K562 (cell line): ENCODE data around the gene LTO1. TPM values are rescaled to one million over a fixed set of nuclear protein-coding genes. Genes with fewer than 3 reads are reported as not detected.

Source experiments
- ATAC-seq: fragments of 200-7000 bp; cut with Tn5 transposase; 3 replicates; pipeline ENCODE4 v1.9.1; 2020; ENCODE audit warnings: moderate library complexity
- BruUV-seq: library from RNA; stranded (reverse); fragments of 400-500 nt; replicated peaks from 2 replicates; lab custom pipeline; 2021; lab: Mats Ljungman, UMichigan
- CTCF ChIA-PET: fragments of 300-600 bp; formaldehyde crosslinking; extraction: SDS; loops from one replicate; lab custom pipeline; 2021; ENCODE audit warnings: low intra/inter-chr PET ratio; lab: Yijun Ruan, JAX
- POLR2A ChIA-PET: fragments of 300-600, 350-650 bp; sonication (Branson Sonifier 250); formaldehyde crosslinking; extraction: SDS; loops from one replicate; lab custom pipeline; 2021; ENCODE audit warnings: antibody characterized with exemption, inconsistent platforms; lab: Yijun Ruan, JAX
- DNase-seq, 4 experiments: peaks; one replicate each; pipeline versions ENCODE4 v3.0.0 to v3.0.0-alpha.2; 2011 to 2018; ENCODE audit warnings: low spot score in 3 of 4, mixed read lengths in 3 of 4; ENCODE audit errors: extremely low read depth in 1 of 4
- FAIRE-seq: peaks from 2 replicates; lab custom pipeline; 2011; peaks lifted over from hg19 to GRCh38; lab: Jason Lieb, UNC
- H2AFZ ChIP-seq: 2 replicates; pipeline ENCODE4 v1.6.0; 2011; ENCODE audit warnings: low read depth, low read length, control low read depth, inconsistent platforms
- H3K27ac ChIP-seq: fragments of 200-600 bp; 3 replicates; pipeline ENCODE4 v1.8.0; 2011; ENCODE audit warnings: low read depth, mild to moderate bottlenecking, control low read depth, inconsistent platforms, low read length, moderate library complexity, mixed read lengths; ENCODE audit errors: extremely low read depth
- H3K27me3 ChIP-seq, 2 experiments: fragments of 300-600 bp in 1 of 2; 2 replicates in 1 of 2; 3 replicates in 1 of 2; pipeline versions ENCODE4 v1.6.0 to v1.8.0; 2011; ENCODE audit warnings: inconsistent platforms in 2 of 2, low read length in 2 of 2, mild to moderate bottlenecking in 1 of 2, mixed read lengths in 1 of 2, moderate library complexity in 1 of 2; ENCODE audit not compliant: control insufficient read depth in 2 of 2, insufficient read depth in 2 of 2
- H3K36me3 ChIP-seq: fragments of 300-600 bp; 3 replicates; pipeline ENCODE4 v1.8.0; 2011; ENCODE audit warnings: mild to moderate bottlenecking, low read length, inconsistent platforms; ENCODE audit not compliant: control insufficient read depth, insufficient read depth
- H3K4me1 ChIP-seq, 2 experiments: fragments of 200-600 bp in 1 of 2; replicated peaks in 1 of 2; 2 replicates in 1 of 2; 3 replicates in 1 of 2; pipeline versions ENCODE4 v1.5.1 to v1.8.0; 2011; ENCODE audit warnings: inconsistent platforms in 2 of 2, low read length in 2 of 2, mild to moderate bottlenecking in 1 of 2, mixed read lengths in 1 of 2, moderate library complexity in 1 of 2; ENCODE audit not compliant: control insufficient read depth in 2 of 2, insufficient read depth in 2 of 2
- H3K4me2 ChIP-seq: 2 replicates; pipeline ENCODE4 v1.6.1; 2011; ENCODE audit warnings: low read length, control low read depth, inconsistent platforms, mixed read lengths; ENCODE audit not compliant: insufficient read depth
- H3K4me3 ChIP-seq: fragments of 200-600 bp; sonication (generic), shearing (Covaris generic); 2 replicates; pipeline ENCODE4 v1.5.1; 2016; ENCODE audit warnings: control low read depth, inconsistent platforms
- H3K79me2 ChIP-seq: fragments of 200-600 bp; 3 replicates; pipeline ENCODE4 v1.8.0; 2011; ENCODE audit warnings: low read length, inconsistent platforms; ENCODE audit not compliant: control insufficient read depth, insufficient read depth
- H3K9ac ChIP-seq, 2 experiments: 2 replicates each; pipeline versions ENCODE4 v1.6.0 to v1.6.1; 2011; ENCODE audit warnings: low read depth in 2 of 2, low read length in 2 of 2, control low read depth in 1 of 2, inconsistent platforms in 1 of 2, mild to moderate bottlenecking in 1 of 2, mixed read lengths in 1 of 2; ENCODE audit not compliant: insufficient read depth in 1 of 2
- H3K9me1 ChIP-seq: one replicate; pipeline ENCODE4 v1.6.0; 2011; ENCODE audit warnings: inconsistent platforms, mild to moderate bottlenecking, low read length, moderate library complexity; ENCODE audit not compliant: control insufficient read depth, insufficient read depth
- H3K9me3 ChIP-seq: replicated peaks from 2 replicates; pipeline ENCODE4 v1.5.1; 2011; ENCODE audit warnings: low read depth, low read length, inconsistent platforms; ENCODE audit not compliant: control insufficient read depth, insufficient read depth
- H4K20me1 ChIP-seq: replicated peaks from 2 replicates; pipeline ENCODE4 v1.6.1; 2011; ENCODE audit warnings: low read length, inconsistent platforms, mixed read lengths; ENCODE audit not compliant: control insufficient read depth, insufficient read depth
- ATF7 ChIP-seq: fragments of 450-650 bp; IDR thresholded peaks from 2 replicates; pipeline ENCODE4 v1.7.1; 2014; ENCODE audit warnings: mild to moderate bottlenecking, moderate library complexity
- ESRRA ChIP-seq: fragments of 450-650 bp; IDR thresholded peaks from 2 replicates; pipeline ENCODE4 v1.6.1; 2014; ENCODE audit warnings: low read depth, mild to moderate bottlenecking, moderate library complexity, borderline replicate concordance
- ETV5 ChIP-seq: sonication (generic); formaldehyde crosslinking; IDR thresholded peaks from 2 replicates; pipeline ENCODE4 v1.4.0; 2020; ENCODE audit warnings: low read depth, mild to moderate bottlenecking, missing genetic modification reagents
- FOXJ3 ChIP-seq: sonication (generic); formaldehyde crosslinking; IDR thresholded peaks from 2 replicates; pipeline ENCODE4 v1.4.0; 2020; ENCODE audit warnings: mild to moderate bottlenecking, missing genetic modification reagents
- GATA2 ChIP-seq: sonication (generic); formaldehyde crosslinking; IDR thresholded peaks from 2 replicates; pipeline ENCODE4 v1.4.0; 2020; ENCODE audit warnings: mild to moderate bottlenecking, missing genetic modification reagents
- KLF16 ChIP-seq: IDR thresholded peaks from 2 replicates; pipeline ENCODE4 v1.6.1; 2016; ENCODE audit warnings: antibody characterized with exemption
- LEF1 ChIP-seq: fragments of 450-650 bp; IDR thresholded peaks from 2 replicates; pipeline ENCODE4 v1.6.1; 2016; ENCODE audit warnings: mild to moderate bottlenecking
- NCOR1 ChIP-seq: fragments of 450-650 bp; IDR thresholded peaks from 2 replicates; pipeline ENCODE4 v1.6.1; 2016; ENCODE audit warnings: mild to moderate bottlenecking, moderate library complexity
- NFIX ChIP-seq: fragments of 250-450 bp; sonication (Bioruptor Pico); IDR thresholded peaks from 2 replicates; pipeline ENCODE4 v1.4.0; 2020; ENCODE audit warnings: low read depth, mild to moderate bottlenecking, moderate library complexity
- RBM25 ChIP-seq: fragments of 200-400 bp; formaldehyde crosslinking; IDR thresholded peaks from 2 replicates; pipeline ENCODE4 v1.6.1; 2018; ENCODE audit warnings: low read length, low read depth, moderate library complexity; ENCODE audit not compliant: severe bottlenecking
- SMARCE1 ChIP-seq: fragments of 450-650 bp; IDR thresholded peaks from 2 replicates; pipeline ENCODE4 v1.7.1; 2016; ENCODE audit warnings: mild to moderate bottlenecking
- STAG1 ChIP-seq: sonication (generic); formaldehyde crosslinking; IDR thresholded peaks from 2 replicates; pipeline ENCODE4 v1.5.0; 2020; ENCODE audit warnings: missing genetic modification reagents, borderline replicate concordance
- ZC3H8 ChIP-seq: fragments of 450-650 bp; IDR thresholded peaks from 2 replicates; pipeline ENCODE4 v1.6.1; 2017
- ZNF24 ChIP-seq: fragments of 450-650 bp; IDR thresholded peaks from 2 replicates; pipeline ENCODE4 v1.6.1; 2016
- ZNF274 ChIP-seq: IDR thresholded peaks from 2 replicates; pipeline ENCODE4 v1.6.1; 2011; ENCODE audit warnings: low read depth, mild to moderate bottlenecking, low read length, moderate library complexity, borderline replicate concordance
- WGBS: fragments of 100-300 bp; shearing (Covaris generic); methylation state at CpG from one replicate; pipeline ENCODE4 v1.1.6; 2016; ENCODE audit warnings: low coverage, mixed read lengths; ENCODE audit not compliant: insufficient coverage; ENCODE audit errors: missing lambda C conversion rate; 5-methylcytosine and 5-hydroxymethylcytosine counted together
- in situ Hi-C: fragments of 300-500 bp; cut with MboI; formaldehyde crosslinking; loops from 4 replicates; pipeline ENCODE4 v1.15.0; 2018; ENCODE audit warnings: inconsistent platforms, mixed read lengths
- intact Hi-C: fragments of 100-400 bp; cut with micrococcal nuclease; formaldehyde crosslinking; loops from 2 replicates; pipeline ENCODE4 v1.14.2; 2022
- polyA plus RNA-seq, 8 experiments: library from polyadenylated mRNA; depleted of rRNA in 4 of 8; stranded (reverse) in 5 of 8; unstranded in 3 of 8; fragments of >200 nt; fragmentation: Nextera tagmentation in 2 of 8; fragmentation: Illumina TruSeq in 1 of 8; extraction: Ambion mirVana in 2 of 8; extraction: Trizol in 1 of 8; gene quantifications; 2 replicates each; pipeline versions ENCODE4 v1.2.1 to v1.2.3, GENCODE V29; 2011 to 2014; ENCODE audit warnings: inconsistent platforms in 1 of 8, missing spikeins in 1 of 8
- total RNA-seq, 7 experiments: library from RNA; depleted of rRNA in 6 of 7; stranded (reverse); fragments of >200 nt in 6 of 7; fragmentation: Illumina TruSeq in 2 of 7; extraction: Trizol in 2 of 7; gene quantifications; 2 replicates each; pipeline versions ENCODE4 v1.2.1 to v1.2.3, GENCODE V29; 2011 to 2021; ENCODE audit warnings: low replicate concordance in 1 of 7
- TF ChIP-seq, protein P1 (sequence below): sonication (generic); formaldehyde crosslinking; IDR thresholded peaks from 2 replicates; pipeline ENCODE4 v1.9.0; 2022; ENCODE audit warnings: mild to moderate bottlenecking, missing genetic modification reagents
- TF ChIP-seq, protein P2 (sequence below), 2 experiments: IDR thresholded peaks; 2 replicates each; pipeline ENCODE4 v1.6.1; 2012; ENCODE audit warnings: improper control_type of control experiment in 2 of 2, low read depth in 2 of 2, low read length in 2 of 2, borderline replicate concordance in 1 of 2

LTO1 gene
- total and polyA plus RNA-seq, 9 of the 15 experiments (the other 6 are each of a cell fraction or from before 2014, with no cell fraction given): 2.6 to 43.4 (median 19.1) TPM

DNA sequence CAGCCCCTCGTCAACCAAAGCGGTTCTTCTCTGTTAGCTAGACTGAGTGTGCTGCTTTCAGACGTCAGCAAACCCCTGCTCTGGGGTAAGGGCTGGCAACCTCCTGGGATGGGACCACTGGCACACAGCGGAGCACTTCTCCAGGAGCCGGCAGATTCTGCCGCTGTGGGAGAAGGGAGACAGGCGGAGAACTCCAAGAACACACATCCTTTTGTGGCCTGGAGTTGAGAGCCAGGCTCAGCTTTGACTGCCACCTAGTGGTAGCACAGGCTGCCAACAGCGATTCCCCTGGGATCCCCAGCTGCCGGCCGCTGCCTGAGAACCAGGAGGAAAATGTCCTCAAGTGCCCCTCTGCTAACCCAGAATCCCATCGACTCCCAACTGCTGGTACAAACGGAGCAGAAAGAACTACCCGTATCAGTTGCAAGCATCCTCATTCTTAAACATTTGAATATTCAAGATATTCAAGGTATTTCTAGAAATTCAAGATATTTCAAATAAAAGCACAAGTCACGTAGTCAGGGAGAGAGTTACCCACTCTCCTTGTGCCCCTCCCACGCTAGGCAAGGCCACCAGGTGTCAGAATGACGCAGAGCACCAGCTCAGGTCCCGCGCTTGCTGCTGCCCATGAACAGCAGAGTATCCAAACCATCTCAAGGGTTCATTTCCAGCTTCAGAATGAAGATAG lies 4.9 kb downstream of the LTO1 start:
- DNase-seq (peak; percentile 78 to 86 (median 80)), ATAC-seq (peak; percentile 79), FAIRE-seq (peak; percentile 95)
- WGBS: 35% methylated on average over 18 of the region's 18 CpGs
- H3K9me1 ChIP-seq: no peaks in the 10 kb centered on the region
- in situ Hi-C loops (loop anchor here (5.0 to 25.0 kb wide), 3 partner anchors 563 to 1033 kb away; partner anchors contain the start of gene CPT1A), intact Hi-C loops (loop anchor here (5.0 kb wide), 1 partner anchor 568 kb away; no protein-coding TSS in a partner anchor)
- H3K4me1 ChIP-seq: peaks cover 9 to 18% of the 10 kb centered on the region in 2 experiments; a peak in 4 of 5 replicates
- H3K9ac ChIP-seq: no peak overlapping the region
- no peak overlapping the region for H2AFZ ChIP-seq
- no TSS peak for BruUV-seq
- H3K4me3 ChIP-seq: no peak overlapping the region
- no peaks in the 10 kb centered on the region for H3K9me3 ChIP-seq
- ChIA-PET POLR2A (interaction anchor here (0.6 to 1.7 kb wide), 8 partner anchors 10 to 823 kb away, joined by 3 to 5 read pairs (median 3); no protein-coding TSS in a partner anchor), CTCF (interaction anchor here (0.5 to 2.4 kb wide), 3 partner anchors 216 to 568 kb away, joined by 3 to 15 read pairs (median 4); no protein-coding TSS in a partner anchor)
- peaks cover 11% of the 10 kb centered on the region for H4K20me1 ChIP-seq
- no peak overlapping the region for H3K27ac ChIP-seq
- peaks cover 21% of the 10 kb centered on the region for H3K79me2 ChIP-seq
- peaks cover 77% of the 10 kb centered on the region for H3K36me3 ChIP-seq
- H3K4me2 ChIP-seq: no peak overlapping the region
- H3K27me3 ChIP-seq: no peaks in the 10 kb centered on the region
- TF ChIP-seq SMARCE1 (no peak), NFIX (no peak), ZNF24 (no peak), LEF1 (no peak), GATA2 (CRISPR knock-in tag) (no peak), RBM25 (no peak), ATF7 (0 out of 2 replicates have a peak, but pooled peaks have one; percentile 17), ZNF274 (no peak), NCOR1 (no peak), ESRRA (no peak), KLF16 (peak; percentile 44; the same call in 1 of the 2 replicates), FOXJ3 (CRISPR knock-in tag) (no peak), ZC3H8 (no peak), STAG1 (CRISPR knock-in tag) (peak; percentile 94), ETV5 (CRISPR knock-in tag) (no peak)
- TF ChIP-seq, protein P1, sequence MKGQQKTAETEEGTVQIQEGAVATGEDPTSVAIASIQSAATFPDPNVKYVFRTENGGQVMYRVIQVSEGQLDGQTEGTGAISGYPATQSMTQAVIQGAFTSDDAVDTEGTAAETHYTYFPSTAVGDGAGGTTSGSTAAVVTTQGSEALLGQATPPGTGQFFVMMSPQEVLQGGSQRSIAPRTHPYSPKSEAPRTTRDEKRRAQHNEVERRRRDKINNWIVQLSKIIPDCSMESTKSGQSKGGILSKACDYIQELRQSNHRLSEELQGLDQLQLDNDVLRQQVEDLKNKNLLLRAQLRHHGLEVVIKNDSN (CRISPR knock-in tag): 0 out of 2 replicates have a peak, but pooled peaks have one; percentile 27
- TF ChIP-seq, protein P2, sequence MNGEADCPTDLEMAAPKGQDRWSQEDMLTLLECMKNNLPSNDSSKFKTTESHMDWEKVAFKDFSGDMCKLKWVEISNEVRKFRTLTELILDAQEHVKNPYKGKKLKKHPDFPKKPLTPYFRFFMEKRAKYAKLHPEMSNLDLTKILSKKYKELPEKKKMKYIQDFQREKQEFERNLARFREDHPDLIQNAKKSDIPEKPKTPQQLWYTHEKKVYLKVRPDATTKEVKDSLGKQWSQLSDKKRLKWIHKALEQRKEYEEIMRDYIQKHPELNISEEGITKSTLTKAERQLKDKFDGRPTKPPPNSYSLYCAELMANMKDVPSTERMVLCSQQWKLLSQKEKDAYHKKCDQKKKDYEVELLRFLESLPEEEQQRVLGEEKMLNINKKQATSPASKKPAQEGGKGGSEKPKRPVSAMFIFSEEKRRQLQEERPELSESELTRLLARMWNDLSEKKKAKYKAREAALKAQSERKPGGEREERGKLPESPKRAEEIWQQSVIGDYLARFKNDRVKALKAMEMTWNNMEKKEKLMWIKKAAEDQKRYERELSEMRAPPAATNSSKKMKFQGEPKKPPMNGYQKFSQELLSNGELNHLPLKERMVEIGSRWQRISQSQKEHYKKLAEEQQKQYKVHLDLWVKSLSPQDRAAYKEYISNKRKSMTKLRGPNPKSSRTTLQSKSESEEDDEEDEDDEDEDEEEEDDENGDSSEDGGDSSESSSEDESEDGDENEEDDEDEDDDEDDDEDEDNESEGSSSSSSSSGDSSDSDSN (IDR thresholded peaks at IDR 0.05; ENCODE audit: borderline replicate concordance in 1 of 2, low read depth in 2 of 2, low read length in 2 of 2): 0 out of 4 replicates have a peak, but pooled peaks of 1 of the 2 experiments have one; percentile 22
